Inflammatory macrophage treated with lipopolysaccharide for 4 hours (primary cell): ENCODE measurements around the gene PFKP.

Experiments
- DNase-seq: peaks from one replicate; pipeline ENCODE4 v3.0.0-alpha.2; 2020

The PFKP gene

GRCh38 chr10:3117486-3117885 lies 50.1 kb downstream of the PFKP start:
- no peak for DNase-seq

GRCh38 chr10:3118641-3119091 lies 51.3 kb downstream of the PFKP start:
- DNase-seq = no peak

DNA sequence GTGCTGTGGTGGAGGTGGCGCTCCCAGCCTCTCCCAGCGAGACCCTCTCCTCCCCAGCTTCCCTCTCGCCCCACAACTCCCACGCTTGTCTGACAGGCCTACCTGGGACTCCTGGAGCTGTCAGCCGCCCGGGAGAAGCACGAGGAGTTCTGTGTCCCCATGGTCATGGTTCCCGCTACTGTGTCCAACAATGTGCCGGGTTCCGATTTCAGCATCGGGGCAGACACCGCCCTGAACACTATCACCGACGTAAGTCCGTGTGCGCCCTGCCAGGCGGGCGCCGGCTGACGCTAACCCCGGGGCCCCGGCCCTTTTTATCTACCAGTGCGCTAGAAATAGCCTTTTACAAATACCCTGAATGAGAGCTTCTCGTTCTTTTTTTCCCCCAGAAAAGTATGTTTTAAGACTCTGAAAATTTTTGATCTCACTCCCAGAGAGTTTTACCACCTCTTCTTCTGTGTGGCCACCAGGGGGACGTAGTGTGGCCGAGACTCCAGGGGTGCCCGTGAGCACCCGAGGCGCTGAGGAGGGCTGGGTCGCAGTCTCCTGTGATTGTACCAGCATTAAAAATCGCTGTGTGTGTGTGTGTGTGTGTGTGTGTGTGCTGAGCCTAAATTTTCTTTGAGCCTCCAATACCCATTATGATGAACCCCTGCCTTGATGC lies 52.6 kb downstream of the PFKP start:
- no peak for DNase-seq

DNA sequence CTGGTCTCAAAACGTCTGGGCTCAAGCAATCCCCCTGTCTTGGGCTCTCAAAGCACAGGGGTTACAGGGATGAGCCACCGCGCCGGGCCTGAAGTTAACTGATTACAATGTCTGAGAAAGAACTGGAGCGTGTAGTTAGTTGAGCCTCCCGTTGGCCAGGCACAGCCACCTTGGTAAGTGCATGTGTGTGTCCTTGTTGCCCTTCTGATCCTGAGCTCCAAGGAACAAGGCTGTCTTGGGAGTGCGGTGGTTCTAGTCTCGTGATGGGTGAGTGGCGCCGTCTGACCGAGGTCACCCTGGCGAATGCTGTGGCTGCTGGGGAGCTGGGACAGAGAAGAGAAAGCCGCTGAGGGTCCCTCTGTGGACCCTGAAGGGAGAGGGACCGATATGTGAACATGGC lies 54.7 kb downstream of the PFKP start:
- no peak for DNase-seq

DNA sequence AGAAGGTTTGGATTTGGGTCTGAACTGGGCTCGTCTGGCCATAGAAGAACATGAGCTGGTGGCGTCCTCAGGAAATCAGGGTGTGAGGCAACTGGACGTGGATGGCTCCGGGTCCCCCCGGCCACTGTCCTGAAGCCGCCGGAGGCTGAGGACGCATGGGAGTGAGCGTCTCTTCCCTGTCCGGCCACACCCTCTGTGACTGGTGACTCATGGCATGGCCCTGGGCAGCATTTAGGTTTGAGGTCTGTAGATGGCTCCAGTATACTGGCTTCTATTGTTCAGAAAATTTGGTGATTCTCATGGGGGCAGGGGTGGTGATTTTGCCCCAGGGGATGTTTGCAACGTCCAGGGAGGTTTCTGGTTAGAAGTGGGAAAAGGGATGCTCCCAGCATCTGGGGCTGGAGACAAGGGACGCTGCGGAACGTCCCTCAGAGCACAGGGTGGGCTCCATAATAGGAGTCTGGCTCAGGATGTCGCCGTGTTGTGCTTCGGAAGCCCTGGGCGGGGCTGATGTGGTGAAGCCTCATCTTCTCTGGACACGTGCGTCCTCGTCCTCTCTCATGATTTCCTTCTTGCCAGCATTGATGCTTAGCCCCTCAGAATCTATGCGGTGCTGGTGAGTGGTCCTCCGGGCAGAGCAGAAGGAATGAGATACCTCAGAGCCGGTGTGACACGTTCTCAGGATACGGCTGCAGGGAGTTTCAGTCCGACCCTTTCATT lies 55.3 kb downstream of the PFKP start:
- DNase-seq = no peak

GRCh38 chr10:3123571-3124411 lies 56.4 kb downstream of the PFKP start:
- DNase-seq = no peak

GRCh38 chr10:3124412-3125175 lies 57.2 kb downstream of the PFKP start:
- DNase-seq = no peak

DNA sequence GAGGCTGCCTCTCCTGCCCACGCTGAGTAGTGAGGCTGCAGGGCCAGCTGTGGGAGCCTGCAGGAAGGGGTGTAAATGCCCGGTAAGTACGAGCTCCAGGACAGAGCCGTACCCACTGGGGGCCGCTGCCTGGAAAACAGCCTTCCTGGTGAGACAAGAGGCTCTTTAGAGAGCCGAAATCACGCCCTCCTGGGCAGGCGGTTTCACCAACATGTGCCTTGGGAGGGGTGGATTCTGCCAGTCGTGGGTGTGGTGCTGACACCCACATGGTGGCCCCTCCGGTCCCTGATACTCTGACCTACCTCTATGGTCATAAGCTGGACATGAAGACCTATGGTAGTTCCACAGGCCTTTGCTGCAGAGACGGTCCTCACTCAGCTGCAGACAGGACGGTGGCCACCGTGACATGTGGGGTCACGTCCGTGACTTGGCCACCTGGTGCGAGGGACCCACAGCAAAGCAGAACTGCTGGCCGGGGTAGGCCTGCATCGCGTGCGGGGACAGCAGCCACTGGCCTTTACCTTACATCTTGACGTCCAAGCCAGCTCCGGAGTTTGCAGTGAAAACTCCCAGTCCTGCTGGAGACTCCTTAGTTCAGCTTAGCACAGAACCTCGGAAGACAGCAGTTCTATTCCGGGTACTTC lies 58.3 kb downstream of the PFKP start:
- DNase-seq = no peak

- DNase-seq = no peak
These were observed 58.9 kb downstream of the PFKP start for GRCh38 chr10:3126249-3126648.

DNA sequence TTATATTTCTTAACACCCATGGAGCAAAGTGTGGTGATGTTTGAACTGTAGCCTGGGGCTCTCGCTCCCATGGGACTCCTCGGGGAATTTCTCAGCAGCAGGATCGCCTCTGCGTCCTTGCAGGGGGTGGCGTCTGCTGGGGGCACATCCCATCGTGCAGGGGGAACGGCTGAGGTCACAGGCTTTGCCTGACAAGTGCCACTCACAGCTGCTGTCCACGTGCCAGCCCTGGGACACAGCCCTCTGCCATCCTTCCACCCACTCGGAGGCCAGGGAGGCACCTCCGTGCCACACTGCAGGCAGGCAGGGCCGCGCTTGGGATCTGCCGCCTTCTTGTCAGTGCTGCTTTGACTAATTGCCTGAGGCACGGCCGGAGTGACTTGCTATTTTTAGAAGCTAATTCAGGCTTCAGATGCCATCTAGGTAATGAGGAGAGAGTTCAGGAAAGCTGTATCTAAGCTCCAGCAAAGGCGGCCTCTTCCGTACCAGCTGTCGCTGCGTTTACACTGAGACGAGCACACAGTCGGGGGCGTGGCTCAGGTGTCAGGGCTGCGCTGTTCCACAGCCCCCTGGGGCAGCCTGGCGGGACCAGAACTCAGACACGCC lies 59.5 kb downstream of the PFKP start:
- no peak for DNase-seq

GRCh38 chr10:3127921-3128320 lies 60.6 kb downstream of the PFKP start:
- DNase-seq = no peak

DNA sequence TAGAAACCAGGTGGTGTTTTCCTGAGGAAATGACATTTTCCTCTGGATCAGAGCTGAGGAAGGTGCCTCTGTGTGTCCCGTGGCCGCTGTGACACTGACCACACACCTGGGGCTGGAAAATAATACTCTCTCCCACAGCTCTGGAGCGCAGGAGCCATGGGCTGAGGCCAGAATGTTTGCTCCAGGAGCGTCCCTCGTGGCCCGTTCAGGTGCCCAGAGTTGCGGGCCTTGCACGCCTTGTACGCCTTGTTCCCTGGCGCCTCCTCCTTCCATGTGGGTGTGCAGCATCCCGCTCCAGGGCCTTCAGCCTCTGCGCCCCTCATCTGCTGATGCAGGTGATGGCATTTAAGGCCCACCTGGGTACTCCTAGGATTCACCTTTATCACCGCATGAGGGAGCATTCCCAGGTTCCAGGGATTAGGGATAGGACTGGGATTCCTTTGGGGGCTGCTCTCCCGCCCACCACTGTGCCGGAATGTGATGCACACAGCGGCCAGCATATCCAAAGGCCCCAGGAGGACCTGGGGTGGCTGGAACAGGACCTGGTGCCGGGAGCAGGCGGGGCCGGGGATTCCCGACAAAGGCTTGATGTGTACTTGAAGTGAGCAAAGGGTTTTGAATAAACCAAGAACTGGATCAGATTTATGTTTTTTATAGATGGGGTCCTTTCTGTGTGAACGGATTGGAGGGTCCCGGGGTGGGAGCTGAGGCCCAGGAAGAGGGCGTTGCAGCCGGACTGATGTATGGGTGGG lies 61.2 kb downstream of the PFKP start:
- no peak for DNase-seq

GRCh38 chr10:3129581-3130340 lies 62.4 kb downstream of the PFKP start:
- DNase-seq = no peak

- no peak for DNase-seq
These were observed 63.8 kb downstream of the PFKP start for GRCh38 chr10:3131098-3131497.

- no peak for DNase-seq
These were observed 65.0 kb downstream of the PFKP start for GRCh38 chr10:3132036-3133025.

DNA sequence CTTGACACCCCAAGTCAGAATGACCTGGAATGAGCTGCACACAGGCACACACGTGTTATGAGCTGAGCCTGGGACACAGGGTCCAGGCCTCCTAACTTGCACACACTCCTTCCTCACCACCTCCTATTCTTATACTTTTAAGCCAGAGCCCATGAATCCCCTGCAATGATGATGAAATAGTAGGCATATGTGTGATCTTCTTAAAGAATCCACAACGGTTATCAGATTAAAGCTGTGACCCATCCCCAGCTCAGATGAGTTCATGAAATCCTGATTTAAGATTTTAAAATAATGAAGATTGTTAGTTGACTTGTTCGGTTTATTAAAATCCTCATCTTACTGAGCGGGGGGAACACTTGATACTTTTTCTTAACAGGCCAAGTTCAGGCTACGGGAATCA lies 66.6 kb downstream of the PFKP start:
- DNase-seq = no peak

DNA sequence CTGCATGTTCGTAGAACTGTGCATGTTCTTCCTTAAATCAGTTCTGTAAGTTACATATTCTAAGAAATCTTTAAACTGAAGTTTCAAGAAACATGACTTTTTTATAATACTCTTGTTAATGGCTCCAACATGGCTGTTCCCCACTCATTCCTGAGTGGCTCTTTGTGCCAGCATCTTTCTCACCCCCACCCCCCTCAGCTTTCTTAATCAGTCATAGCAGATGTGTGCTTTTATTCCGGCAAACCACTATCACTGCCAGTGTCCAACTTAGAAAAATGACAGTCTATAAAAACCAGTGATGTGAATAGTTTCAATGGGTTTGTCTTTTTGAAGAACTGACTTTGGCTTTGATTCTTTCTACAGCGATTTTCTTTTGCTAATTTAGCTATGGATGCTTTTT lies 67.7 kb downstream of the PFKP start:
- DNase-seq = no peak

- DNase-seq = no peak
These were observed 69.0 kb downstream of the PFKP start for GRCh38 chr10:3136336-3136735.
